Measurements from ENCODE around the gene PNPLA7.
"Not testable (repeated sequence)": the region's sequence is repeated elsewhere in the genome, so short reads cannot be mapped to it uniquely, and the experiment has no call there.

Gene PNPLA7

DNA sequence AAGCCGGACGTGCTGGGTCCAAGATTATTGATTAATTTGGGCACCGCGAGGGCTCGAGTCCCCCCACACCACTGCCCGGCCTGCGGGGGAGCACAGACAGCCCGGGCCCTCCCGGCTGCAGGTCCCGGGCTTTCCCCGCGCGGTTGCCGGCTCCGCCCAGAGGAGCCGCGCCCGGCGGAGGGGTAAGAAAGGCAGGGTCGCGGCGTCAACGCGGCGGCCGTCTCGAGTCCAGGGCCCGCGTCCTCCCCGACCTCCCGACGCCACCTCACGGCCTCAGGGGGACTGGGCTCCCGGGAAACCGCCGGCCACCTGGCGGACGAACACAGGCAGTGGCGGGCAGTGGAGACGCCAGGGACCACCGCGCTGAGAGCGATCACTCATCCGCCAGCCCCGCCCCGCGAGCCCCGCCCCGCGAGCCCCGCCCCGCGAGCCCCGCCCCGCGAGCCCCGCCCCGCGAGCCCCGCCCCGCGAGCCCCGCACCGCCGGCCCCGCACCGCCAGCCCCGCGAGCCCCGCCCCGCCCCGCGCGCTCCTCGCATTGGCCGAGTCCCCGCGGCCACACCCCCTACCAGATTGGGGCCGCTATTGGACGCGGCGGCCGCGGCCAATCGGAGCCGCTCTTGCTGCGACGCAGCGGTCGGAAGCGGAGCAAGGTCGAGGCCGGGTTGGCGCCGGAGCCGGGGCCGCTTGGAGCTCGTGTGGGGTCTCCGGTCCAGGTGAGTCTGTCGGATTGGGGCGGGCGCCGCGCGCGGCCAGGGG lies 1.2 kb upstream of the PNPLA7 start, which contains the start of gene MRPL41:
Gene MRPL41 (plus strand): TSS at position 616 of the 758 bp plus-strand sequence. CDS start 203 bp downstream, outside the sequence.
- in situ Hi-C loops (cut with MboI; ENCODE audit: low pct_unique_long_range_greater_than_20kb, low sequenced_read_pairs, unreplicated experiment), result no loop called here
- DNase-seq (ENCODE audit: low spot score), result peak; percentile 99
- TF ChIP-seq, protein P1, sequence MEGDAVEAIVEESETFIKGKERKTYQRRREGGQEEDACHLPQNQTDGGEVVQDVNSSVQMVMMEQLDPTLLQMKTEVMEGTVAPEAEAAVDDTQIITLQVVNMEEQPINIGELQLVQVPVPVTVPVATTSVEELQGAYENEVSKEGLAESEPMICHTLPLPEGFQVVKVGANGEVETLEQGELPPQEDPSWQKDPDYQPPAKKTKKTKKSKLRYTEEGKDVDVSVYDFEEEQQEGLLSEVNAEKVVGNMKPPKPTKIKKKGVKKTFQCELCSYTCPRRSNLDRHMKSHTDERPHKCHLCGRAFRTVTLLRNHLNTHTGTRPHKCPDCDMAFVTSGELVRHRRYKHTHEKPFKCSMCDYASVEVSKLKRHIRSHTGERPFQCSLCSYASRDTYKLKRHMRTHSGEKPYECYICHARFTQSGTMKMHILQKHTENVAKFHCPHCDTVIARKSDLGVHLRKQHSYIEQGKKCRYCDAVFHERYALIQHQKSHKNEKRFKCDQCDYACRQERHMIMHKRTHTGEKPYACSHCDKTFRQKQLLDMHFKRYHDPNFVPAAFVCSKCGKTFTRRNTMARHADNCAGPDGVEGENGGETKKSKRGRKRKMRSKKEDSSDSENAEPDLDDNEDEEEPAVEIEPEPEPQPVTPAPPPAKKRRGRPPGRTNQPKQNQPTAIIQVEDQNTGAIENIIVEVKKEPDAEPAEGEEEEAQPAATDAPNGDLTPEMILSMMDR (IDR thresholded peaks at IDR 0.05; ENCODE audit: extremely low read depth, insufficient read depth, missing control alignments), result peak; percentile 53

DNA sequence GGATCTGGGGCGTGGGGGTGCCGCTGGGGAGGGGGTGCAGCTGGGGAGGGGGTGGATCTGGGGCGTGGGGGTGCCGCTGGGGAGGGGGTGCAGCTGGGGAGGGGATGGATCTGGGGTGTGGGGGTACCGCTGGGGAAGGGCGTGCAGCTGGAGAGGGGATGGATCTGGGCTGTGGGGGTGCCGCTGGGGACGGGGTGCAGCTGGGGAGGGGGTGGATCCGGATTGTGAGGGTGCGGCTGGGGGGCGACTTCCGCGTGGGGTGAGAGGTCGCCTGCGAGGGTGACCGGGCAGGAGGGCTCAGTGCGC lies 709 bp upstream of the PNPLA7 start:
- in situ Hi-C loops (cut with MboI; ENCODE audit: low pct_unique_long_range_greater_than_20kb, low sequenced_read_pairs, unreplicated experiment), result not testable (repeated sequence)

DNA sequence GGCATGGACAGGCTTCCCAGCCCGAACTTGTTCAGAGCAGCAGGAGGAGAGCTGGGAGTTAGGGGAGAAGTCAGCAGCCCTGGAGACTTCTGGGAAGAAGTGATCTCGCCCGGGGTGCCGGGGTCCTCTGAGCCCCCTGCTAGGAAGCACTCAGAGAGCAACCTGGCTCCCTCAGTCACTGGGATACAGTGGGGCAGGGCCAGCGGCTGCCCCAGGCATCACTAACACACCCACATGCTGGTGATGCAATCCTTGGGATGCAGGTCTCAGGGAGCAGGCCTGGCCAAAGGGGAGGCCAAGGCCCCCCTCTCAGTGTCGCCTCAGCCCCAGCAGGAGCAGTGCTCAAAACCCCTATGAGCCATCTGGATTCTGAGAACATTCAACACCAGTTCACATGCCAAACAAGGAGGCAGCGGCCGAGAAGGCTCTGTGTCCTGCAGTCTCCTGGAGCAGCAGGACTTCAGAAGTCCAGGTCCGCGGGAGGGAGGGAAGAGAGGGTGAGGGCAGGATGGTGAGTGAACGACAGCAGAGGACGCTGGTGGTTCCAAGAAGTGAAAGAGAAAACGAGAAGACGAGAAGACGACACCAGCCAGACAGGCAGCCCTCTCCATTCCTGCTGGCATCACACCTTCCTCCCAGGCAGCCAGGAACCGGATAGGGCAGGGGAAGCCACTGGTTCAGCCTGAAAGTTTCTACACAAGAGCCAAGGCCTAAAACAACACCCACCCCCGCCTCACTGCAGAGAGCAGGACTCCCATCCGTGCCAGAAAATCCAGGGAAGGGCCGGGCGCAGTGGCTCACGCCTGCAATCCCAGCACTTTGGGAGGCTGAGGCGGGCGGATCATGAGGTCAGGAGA lies 2.3 kb downstream of the PNPLA7 start:
- no peak for DNase-seq (ENCODE audit: low spot score)
- TF ChIP-seq, protein P1 (IDR thresholded peaks at IDR 0.05; ENCODE audit: extremely low read depth, insufficient read depth, missing control alignments), result no peak
- in situ Hi-C loops (cut with MboI; ENCODE audit: low pct_unique_long_range_greater_than_20kb, low sequenced_read_pairs, unreplicated experiment), result no loop called here

More for the DNA sequence above, 709 bp upstream of the PNPLA7 start:
- not testable (repeated sequence) for DNase-seq (ENCODE audit: low spot score)

DNA sequence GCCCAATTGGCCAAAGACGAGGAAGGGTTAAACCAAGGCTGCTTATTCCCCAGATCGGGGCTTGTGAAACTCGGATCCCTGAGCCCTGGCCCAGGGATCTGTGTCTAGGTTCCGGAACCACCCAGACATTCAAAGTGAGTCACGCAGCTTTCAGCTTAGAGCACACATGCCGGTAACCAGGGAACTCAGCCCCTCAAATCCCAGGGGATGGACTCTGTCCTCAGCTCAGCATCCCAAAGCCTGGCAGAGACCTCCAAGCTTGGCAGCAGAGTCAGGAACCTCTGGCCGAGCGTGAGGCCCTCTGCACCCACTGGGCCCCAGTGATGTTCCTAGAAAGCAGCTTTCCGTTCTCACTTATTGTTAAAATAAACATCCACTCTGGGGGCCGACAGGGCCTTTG lies 5.1 kb downstream of the PNPLA7 start:
- TF ChIP-seq, protein P1 (IDR thresholded peaks at IDR 0.05; ENCODE audit: extremely low read depth, insufficient read depth, missing control alignments), result no peak
- in situ Hi-C loops (cut with MboI; ENCODE audit: low pct_unique_long_range_greater_than_20kb, low sequenced_read_pairs, unreplicated experiment), result no loop called here
- DNase-seq (ENCODE audit: low spot score), result no peak

DNA sequence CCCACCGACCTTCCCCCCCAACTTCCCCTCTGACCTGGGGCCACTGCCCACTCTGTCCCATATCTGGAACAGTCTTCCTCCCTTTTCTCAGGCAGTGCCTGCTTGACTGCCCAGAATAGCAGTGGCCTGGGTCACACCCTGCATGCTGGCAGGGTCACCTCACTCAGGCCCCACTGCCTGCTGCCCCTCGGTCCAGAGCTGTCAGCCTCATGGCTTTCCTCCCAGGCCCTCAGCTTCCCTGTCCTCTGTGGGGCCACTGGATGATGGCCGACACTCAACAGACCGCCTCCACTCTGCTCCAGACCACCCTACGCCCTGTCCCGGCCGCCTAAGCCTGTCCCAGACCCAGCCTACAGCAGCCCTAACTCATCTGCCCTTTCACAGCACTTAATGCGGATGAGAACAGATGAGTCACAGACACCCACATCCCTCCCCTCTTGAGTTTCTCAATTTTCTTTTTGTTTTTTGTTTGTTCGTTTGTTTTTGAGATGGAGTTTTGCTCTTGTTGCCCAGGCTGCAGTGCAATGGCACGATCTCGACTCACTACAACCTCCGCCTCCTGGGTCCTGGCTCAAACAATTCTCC lies 5.9 kb downstream of the PNPLA7 start:
- in situ Hi-C loops (cut with MboI; ENCODE audit: low pct_unique_long_range_greater_than_20kb, low sequenced_read_pairs, unreplicated experiment), result no loop called here
- DNase-seq (ENCODE audit: low spot score), result no peak
- TF ChIP-seq, protein P1 (IDR thresholded peaks at IDR 0.05; ENCODE audit: extremely low read depth, insufficient read depth, missing control alignments), result no peak

DNA sequence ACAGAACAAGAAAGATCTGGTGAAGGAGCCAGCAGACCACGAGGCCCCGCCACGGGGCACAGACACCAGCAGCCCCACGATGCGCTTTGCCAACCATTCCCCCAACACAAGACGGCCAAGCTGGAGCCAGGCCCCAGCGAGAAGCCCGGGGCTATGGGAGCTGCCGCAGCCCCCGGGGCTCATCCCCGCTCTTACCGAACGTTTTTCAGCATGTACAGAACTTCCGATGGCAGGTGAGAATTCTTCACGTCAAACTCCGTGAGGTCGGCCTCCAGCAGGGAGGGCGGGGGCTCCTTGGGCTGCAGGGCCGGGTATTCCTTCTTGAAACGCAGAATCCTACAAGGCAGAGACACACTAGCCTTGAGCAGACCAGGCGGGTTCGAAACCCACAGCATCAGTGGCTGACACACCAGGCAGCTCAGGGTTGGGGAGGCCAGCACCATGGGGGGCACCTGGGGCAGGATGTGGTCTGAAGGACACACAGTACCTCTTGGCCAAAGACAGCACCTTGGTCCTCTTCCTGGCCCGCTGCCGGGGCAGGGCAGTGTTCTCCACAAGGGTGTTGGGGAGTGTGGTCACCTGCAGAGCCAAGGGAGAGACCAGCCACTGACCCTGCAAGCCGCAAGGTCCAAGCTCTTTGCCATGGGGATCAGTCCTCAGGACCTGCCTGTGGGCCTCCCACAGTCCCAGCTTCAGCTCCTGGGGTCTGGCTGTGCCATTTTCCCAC lies 6.8 kb downstream of the PNPLA7 start:
- in situ Hi-C loops (cut with MboI; ENCODE audit: low pct_unique_long_range_greater_than_20kb, low sequenced_read_pairs, unreplicated experiment), result no loop called here
- no peak for DNase-seq (ENCODE audit: low spot score)
- TF ChIP-seq, protein P1 (IDR thresholded peaks at IDR 0.05; ENCODE audit: extremely low read depth, insufficient read depth, missing control alignments), result no peak

Measured in GM13977 (cell line).